ENCODE data around the gene ZNF710.

- TF ChIP-seq CTCF (IDR thresholded peaks at IDR 0.05) (peak in 4 of 7 experiments; percentile 5 to 24 (median 12)), POLR2A (IDR thresholded peaks at IDR 0.05) (peak in 1 of 3 donors; percentile 27)
Measured at GRCh38 chr15:90095521-90095959, 94.4 kb downstream of the ZNF710 start.
